ENCODE measurements around the gene ZRANB3. TPM values are rescaled to one million over a fixed set of nuclear protein-coding genes. Genes with fewer than 3 reads are reported as not detected.
"Not testable (repeated sequence)": the region's sequence is repeated elsewhere in the genome, so short reads cannot be mapped to it uniquely, and the experiment has no call there.

Gene ZRANB3
- total RNA-seq, 1 experiment from 2014 or later, result 5.6 TPM

GRCh38 chr2:135335256-135335655, 195.8 kb downstream of the ZRANB3 start:
- no peak for DNase-seq (ENCODE audit: low read depth)

- DNase-seq (ENCODE audit: low read depth), result no peak
These were observed 203.9 kb downstream of the ZRANB3 start for GRCh38 chr2:135327146-135327545.

- no peak for DNase-seq (ENCODE audit: low read depth)
These were observed 210.3 kb downstream of the ZRANB3 start for GRCh38 chr2:135320465-135321355.

DNA sequence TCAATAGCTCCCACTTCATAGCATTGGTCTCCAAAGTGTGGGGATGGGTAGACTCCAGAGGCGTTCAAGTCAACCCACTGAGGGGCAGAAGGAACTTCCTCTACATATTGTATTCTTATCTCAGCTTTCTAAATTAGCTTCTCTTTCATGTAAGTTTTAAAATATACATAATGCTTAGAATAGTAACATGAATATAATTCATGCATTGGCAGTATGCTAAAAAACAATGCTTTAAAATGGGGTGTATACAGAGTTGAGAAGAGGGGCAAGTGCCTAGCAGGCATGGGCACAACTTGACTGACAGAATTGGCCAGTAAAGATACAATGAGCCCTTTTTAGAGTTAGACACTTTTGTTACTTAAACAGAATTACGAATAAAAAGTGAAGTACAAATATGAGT, 212.2 kb downstream of the ZRANB3 start:
- no peak for DNase-seq (ENCODE audit: low read depth)

- no peak for DNase-seq (ENCODE audit: low read depth)
These were observed 213.6 kb downstream of the ZRANB3 start for GRCh38 chr2:135317375-135317774.

GRCh38 chr2:135311962-135312361, 219.1 kb downstream of the ZRANB3 start:
- DNase-seq (ENCODE audit: low read depth), result no peak

GRCh38 chr2:135311268-135311667, 219.8 kb downstream of the ZRANB3 start:
- DNase-seq (ENCODE audit: low read depth), result no peak

GRCh38 chr2:135304694-135305093, 226.3 kb downstream of the ZRANB3 start:
- DNase-seq (ENCODE audit: low read depth), result no peak

DNA sequence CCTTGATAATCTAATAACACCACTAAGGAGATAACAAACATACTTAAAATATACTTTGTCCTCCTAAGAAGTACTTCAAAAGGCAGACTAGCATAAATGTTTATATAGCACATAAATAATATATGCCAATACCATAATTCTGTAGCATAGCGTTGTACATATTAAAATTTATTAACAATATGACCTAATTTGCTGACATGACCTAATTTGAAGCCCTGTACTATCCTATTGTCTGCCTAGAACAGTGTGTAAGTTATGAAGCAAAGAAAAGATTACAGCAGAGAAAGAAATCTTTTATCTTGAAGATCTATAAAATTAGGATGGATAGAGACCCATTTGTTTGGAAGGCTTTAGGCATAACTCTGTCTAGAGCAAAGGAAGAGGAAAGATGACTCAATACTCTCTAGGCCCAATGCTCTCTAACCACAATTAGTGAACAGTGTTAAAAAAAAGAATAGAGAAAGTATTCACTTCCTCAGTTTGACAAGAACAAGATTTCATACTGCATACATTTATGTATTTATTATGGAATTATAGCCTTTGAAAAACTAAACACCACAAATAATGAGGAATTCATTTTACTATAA, 231.3 kb downstream of the ZRANB3 start:
- DNase-seq (ENCODE audit: low read depth), result peak; percentile 60

- DNase-seq (ENCODE audit: low read depth), result peak; percentile 8
These were observed 231.9 kb downstream of the ZRANB3 start for GRCh38 chr2:135299165-135299564.

GRCh38 chr2:135287121-135287520, 243.9 kb downstream of the ZRANB3 start:
- DNase-seq (ENCODE audit: low read depth), result not testable (repeated sequence)

- no peak for DNase-seq (ENCODE audit: low read depth)
These were observed 245.6 kb downstream of the ZRANB3 start for GRCh38 chr2:135285391-135285790.

- no peak for DNase-seq (ENCODE audit: low read depth)
These were observed 249.6 kb downstream of the ZRANB3 start for GRCh38 chr2:135281379-135281778.

DNA sequence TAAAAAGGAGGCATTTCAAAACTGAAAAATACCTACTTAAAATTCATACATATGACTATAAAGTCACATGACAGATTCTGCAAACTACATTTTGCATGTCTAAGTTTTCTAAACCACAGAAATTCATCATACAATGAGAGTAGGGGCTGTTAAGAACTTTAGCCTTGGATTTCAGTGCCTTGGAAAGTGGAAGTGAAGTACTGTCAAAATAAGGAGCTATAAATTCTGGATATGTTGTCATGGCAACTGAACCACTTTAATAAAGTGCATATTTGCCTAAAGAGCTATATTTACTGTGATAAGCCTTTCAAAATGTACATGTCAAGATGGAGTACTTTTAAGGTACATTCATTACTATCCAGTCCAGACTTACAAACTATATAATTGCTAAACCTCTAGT, 251.8 kb downstream of the ZRANB3 start:
- no peak for DNase-seq (ENCODE audit: low read depth)

DNA sequence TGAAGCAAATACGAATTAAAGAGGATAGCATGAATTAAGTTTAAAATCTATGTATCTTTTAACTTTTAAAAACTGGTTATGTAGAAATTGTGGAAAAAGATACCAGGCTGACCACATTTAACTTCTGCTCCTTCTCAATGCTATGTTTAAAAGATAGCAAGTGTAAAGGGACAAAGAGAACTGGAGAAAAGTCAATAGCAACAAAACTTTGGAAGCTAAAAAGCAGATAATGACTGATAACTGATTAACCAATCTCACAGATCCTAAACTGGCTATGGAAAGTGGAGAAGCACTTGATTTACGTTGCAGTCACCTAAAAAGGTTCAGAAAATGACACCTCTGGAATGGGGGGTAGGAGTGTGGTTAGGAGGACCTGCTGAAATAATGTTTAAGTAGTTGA, 254.5 kb downstream of the ZRANB3 start:
- no peak for DNase-seq (ENCODE audit: low read depth)

- DNase-seq (ENCODE audit: low read depth), result no peak
These were observed 260.0 kb downstream of the ZRANB3 start for GRCh38 chr2:135271006-135271405.

DNA sequence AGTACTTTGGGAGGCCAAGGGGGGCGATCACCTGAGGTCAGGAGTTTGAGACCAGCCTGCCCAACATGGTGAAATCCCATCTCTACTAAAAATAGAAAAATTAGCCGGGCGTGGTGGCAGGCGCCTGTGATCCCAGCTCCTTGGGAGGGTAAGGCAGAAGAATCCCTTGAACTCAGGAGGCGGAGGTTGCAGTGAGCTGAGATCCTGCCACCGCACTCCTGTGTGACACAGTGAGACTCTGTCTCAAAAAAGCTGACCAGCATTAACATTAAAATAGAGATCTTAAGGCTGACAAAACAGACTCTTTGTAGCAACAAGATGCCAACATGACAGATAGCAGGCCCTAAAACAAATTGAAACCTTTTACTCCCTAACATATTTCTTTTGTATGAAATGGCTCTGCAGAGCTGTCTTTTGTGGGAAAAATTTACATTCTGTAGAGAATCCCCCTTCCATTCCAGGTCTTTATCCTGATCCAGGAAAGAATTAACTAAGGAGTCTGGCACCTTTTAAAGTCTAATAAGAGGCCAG, 265.0 kb downstream of the ZRANB3 start:
- no peak for DNase-seq (ENCODE audit: low read depth)

GRCh38 chr2:135259123-135259522, 271.9 kb downstream of the ZRANB3 start:
- no peak for DNase-seq (ENCODE audit: low read depth)

DNA sequence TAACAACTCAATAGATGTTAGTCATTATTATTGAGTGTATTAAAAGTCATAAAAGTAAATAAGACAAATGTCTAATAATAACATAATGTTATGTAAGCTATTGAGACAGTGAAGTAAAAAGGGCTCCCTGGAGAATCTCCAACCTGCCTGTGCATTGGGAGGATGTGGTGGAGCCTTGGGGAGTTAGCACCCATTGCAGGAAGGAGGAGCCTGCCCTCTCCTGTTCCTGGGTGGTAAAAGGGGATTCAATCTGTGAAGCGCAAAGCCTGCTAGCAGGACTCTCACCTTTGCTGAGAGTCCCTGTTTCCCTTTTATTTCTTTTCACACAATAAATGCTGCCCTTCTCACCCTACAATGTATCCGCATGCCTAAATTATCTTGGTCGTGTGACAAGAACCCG, 272.8 kb downstream of the ZRANB3 start:
- peak; percentile 12 for DNase-seq (ENCODE audit: low read depth)

DNA sequence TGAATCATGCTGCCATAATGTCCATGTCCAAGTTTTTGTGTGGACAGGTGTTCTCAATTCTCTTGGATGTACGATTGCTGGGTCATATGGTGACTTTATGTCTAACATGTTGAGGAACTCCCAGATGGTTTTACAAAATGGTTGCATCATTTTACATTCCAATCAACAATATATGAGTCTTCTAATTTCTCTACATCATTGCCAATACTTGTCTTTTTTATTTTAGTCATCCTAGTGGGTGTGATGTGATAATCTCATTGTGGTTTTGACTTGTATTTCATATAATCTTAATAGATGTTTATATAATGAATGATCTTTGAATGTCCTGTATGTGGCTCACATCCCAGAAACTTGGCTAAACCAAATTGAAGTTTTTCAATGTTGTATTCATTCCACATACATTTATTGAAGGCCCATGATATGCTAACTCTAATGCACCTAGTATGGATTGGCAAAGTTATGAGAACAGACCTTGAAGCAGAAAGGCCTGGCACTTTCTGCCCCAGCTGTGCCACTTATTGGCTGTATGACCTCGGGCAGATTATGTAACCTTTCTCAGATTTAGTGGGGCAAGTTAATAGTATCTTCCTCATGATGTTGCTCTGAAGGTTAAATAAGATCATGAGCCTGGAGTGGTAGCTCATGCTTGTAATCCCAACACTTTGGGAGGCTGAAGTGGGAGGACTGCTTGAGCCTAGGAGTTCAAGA, 273.5 kb downstream of the ZRANB3 start:
- no peak for DNase-seq (ENCODE audit: low read depth)

GRCh38 chr2:135256531-135257260, 274.3 kb downstream of the ZRANB3 start:
- DNase-seq (ENCODE audit: low read depth), result no peak

- DNase-seq (ENCODE audit: low read depth), result no peak
These were observed 275.8 kb downstream of the ZRANB3 start for GRCh38 chr2:135255208-135255607.
